HG03558 (cell line): ENCODE data around the gene MAFG.

ENCODE experiments used
- ATAC-seq: cut with Tn5 transposase; IDR thresholded peaks from one replicate; pipeline ENCODE4 v1.9.1; 2021; ENCODE audit warnings: moderate number of reproducible peaks; ENCODE audit not compliant: unreplicated experiment; ENCODE audit errors: extremely low read depth

The MAFG gene

DNA sequence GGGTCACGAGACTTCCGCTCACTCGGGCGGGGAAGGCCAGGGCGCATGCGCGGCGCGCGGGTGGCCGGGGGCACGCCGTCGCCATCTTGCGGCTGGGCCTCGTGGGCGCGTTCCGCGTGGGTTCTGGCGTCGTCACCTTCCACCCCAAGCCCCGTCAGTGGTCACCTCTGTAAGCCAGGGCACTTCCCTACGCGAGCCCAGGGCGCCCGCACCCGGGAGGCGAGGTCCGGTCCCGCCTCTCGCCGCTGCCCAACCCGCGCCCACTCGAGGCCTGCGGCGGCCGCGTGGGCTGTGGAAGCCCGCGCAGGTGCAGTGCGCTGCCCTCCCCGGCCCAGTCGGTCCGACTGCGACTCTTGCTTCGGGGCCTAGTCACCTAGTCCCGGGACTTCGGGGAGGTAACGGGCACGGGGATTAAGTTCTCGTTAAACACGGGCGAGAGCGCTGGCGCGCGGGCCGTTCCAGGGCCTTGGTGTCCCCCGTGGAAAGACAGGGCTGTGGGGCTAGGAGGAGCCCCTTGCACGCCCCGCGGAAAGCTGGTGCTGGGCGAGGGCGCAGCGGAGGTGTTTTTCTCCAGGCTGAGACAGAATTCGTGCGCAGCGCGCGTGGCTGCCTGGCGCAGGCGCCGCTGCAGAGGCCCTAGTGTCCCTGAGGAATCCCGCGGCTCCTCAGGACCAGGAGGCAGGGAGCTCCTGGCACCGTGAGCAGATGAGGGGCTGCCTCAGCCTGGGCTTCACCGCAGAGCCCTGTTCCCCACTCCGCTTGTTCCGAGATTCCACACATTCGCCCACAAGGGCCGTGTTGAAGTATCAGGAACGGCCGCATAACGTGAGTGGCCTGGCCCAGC is 55.9 kb downstream of the MAFG start:
- no peak for ATAC-seq

GRCh38 chr17:81870981-81871386 is 56.6 kb downstream of the MAFG start, which contains the start of gene ARHGDIA:
ARHGDIA (minus strand) TSS chr17:81871337; CDS start chr17:81869930, 1,407 bp downstream.
- no peak for ATAC-seq

- ATAC-seq = no peak
Observed at GRCh38 chr17:81870131-81870980, 57.2 kb downstream of the MAFG start.

- ATAC-seq = no peak
Observed at GRCh38 chr17:81869221-81870130, 58.1 kb downstream of the MAFG start.

GRCh38 chr17:81868674-81869220 is 58.8 kb downstream of the MAFG start:
- ATAC-seq = no peak
